IMR-90 (cell line): ENCODE data around the gene RECK. TPM values are rescaled to one million over a fixed set of nuclear protein-coding genes. Genes with fewer than 3 reads are reported as not detected.

ENCODE experiments used
- ATAC-seq: fragments of 200-7000 bp; cut with Tn5 transposase; 2 replicates; pipeline ENCODE4 v1.9.1; 2020; ENCODE audit warnings: low read depth, mild to moderate bottlenecking, moderate library complexity
- BruUV-seq: library from RNA; stranded (reverse); fragments of 400-500 nt; replicated peaks from 2 replicates; lab custom pipeline; 2021; lab: Mats Ljungman, UMichigan
- CTCF ChIA-PET: fragments of 300-600 bp; formaldehyde crosslinking; extraction: SDS; loops from one replicate; lab custom pipeline; 2021; ENCODE audit warnings: antibody characterized with exemption; lab: Yijun Ruan, JAX
- POLR2A ChIA-PET: fragments of 300-600 bp; sonication (Branson Sonifier 250); formaldehyde crosslinking; loops from one replicate; lab custom pipeline; 2022; ENCODE audit warnings: antibody characterized with exemption; ENCODE audit not compliant: unreplicated experiment; lab: Charles Lee
- DNase-seq: peaks from one replicate; pipeline ENCODE4 v3.0.0; 2013
- H2AFZ ChIP-seq: replicated peaks from 2 replicates; pipeline ENCODE3; 2013; ENCODE audit warnings: low read length, mild to moderate bottlenecking; ENCODE audit not compliant: poor library complexity
- H2AK5ac ChIP-seq: 2 replicates; pipeline ENCODE4 v1.6.1; 2013; ENCODE audit warnings: low read depth, low read length, inconsistent platforms
- H2AK9ac ChIP-seq: replicated peaks from 2 replicates; pipeline ENCODE3; 2013; ENCODE audit warnings: mild to moderate bottlenecking, low read depth, low read length, moderate library complexity; ENCODE audit not compliant: poor library complexity
- H2BK120ac ChIP-seq: 2 replicates; pipeline ENCODE4 v1.6.1; 2013; ENCODE audit warnings: low read depth, low read length, inconsistent platforms
- H2BK15ac ChIP-seq: 3 replicates; pipeline ENCODE4 v1.6.1; 2013; ENCODE audit warnings: low read depth, low read length, inconsistent platforms
- H2BK20ac ChIP-seq: 2 replicates; pipeline ENCODE4 v1.6.1; 2013; ENCODE audit warnings: low read depth, mild to moderate bottlenecking, inconsistent platforms, low read length, moderate library complexity
- H2BK5ac ChIP-seq: 2 replicates; pipeline ENCODE4 v1.6.1; 2013; ENCODE audit warnings: mild to moderate bottlenecking, low read depth, low read length, inconsistent platforms; ENCODE audit not compliant: poor library complexity, severe bottlenecking
- H3K14ac ChIP-seq: replicated peaks from 2 replicates; pipeline ENCODE4 v1.6.1; 2013; ENCODE audit warnings: low read depth, low read length, inconsistent platforms
- H3K18ac ChIP-seq: 2 replicates; pipeline ENCODE4 v1.6.1; 2013; ENCODE audit warnings: low read depth, low read length, control low read depth
- H3K23ac ChIP-seq: 2 replicates; pipeline ENCODE4 v1.6.1; 2013; ENCODE audit warnings: low read depth, low read length, inconsistent platforms
- H3K27ac ChIP-seq: 2 replicates; pipeline ENCODE4 v1.5.1; 2013; ENCODE audit warnings: mild to moderate bottlenecking, control low read depth, low read length; ENCODE audit not compliant: insufficient read depth
- H3K27me3 ChIP-seq: 2 replicates; pipeline ENCODE4 v1.6.1; 2013; ENCODE audit warnings: low read length; ENCODE audit not compliant: control insufficient read depth, insufficient read depth
- H3K36me3 ChIP-seq: 2 replicates; pipeline ENCODE4 v1.6.1; 2013; ENCODE audit warnings: low read length, mixed read lengths; ENCODE audit not compliant: control insufficient read depth, insufficient read depth
- H3K4ac ChIP-seq: 2 replicates; pipeline ENCODE4 v1.6.1; 2013; ENCODE audit warnings: low read depth, low read length, inconsistent platforms
- H3K4me1 ChIP-seq: 2 replicates; pipeline ENCODE4 v1.6.1; 2013; ENCODE audit warnings: low read length, mixed read lengths; ENCODE audit not compliant: control insufficient read depth, insufficient read depth
- H3K4me2 ChIP-seq: 2 replicates; pipeline ENCODE4 v1.6.1; 2013; ENCODE audit warnings: low read depth, mild to moderate bottlenecking, control low read depth, low read length, moderate library complexity
- H3K4me3 ChIP-seq: 2 replicates; pipeline ENCODE4 v1.5.1; 2013; ENCODE audit warnings: low read depth, mild to moderate bottlenecking, control low read depth, low read length, moderate library complexity; ENCODE audit not compliant: insufficient read depth
- H3K56ac ChIP-seq: 2 replicates; pipeline ENCODE4 v1.6.1; 2013; ENCODE audit warnings: low read length, inconsistent platforms; ENCODE audit not compliant: insufficient read depth; ENCODE audit errors: extremely low read depth
- H3K79me1 ChIP-seq, 2 experiments: 2 replicates each; pipeline ENCODE4 v1.6.1; 2013; ENCODE audit warnings: low read length in 2 of 2, inconsistent platforms in 1 of 2, low read depth in 1 of 2
- H3K9ac ChIP-seq: 2 replicates; pipeline ENCODE4 v1.6.1; 2013; ENCODE audit warnings: low read depth, low read length, control low read depth
- H3K9me1 ChIP-seq: 2 replicates; pipeline ENCODE4 v1.6.1; 2013; ENCODE audit warnings: low read length, inconsistent platforms; ENCODE audit not compliant: insufficient read depth
- H3K9me3 ChIP-seq: 2 replicates; pipeline ENCODE4 v1.6.1; 2013; ENCODE audit warnings: low read length; ENCODE audit not compliant: control insufficient read depth, insufficient read depth
- H4K20me1 ChIP-seq: 2 replicates; pipeline ENCODE4 v1.6.1; 2013; ENCODE audit warnings: low read length, inconsistent platforms; ENCODE audit not compliant: insufficient read depth
- H4K5ac ChIP-seq: 2 replicates; pipeline ENCODE4 v1.6.1; 2013; ENCODE audit warnings: mild to moderate bottlenecking, low read depth, low read length, control low read depth
- H4K8ac ChIP-seq, 2 experiments: 2 replicates each; pipeline ENCODE4 v1.6.1; 2013; ENCODE audit warnings: low read depth in 2 of 2, low read length in 2 of 2, control low read depth in 1 of 2, inconsistent platforms in 1 of 2
- H4K91ac ChIP-seq: 2 replicates; pipeline ENCODE4 v1.6.1; 2013; ENCODE audit warnings: low read depth, low read length, inconsistent platforms; ENCODE audit not compliant: insufficient read depth
- BHLHE40 ChIP-seq: fragments of 150-350 bp; IDR thresholded peaks from 2 replicates; pipeline ENCODE4 v1.6.1; 2016; ENCODE audit warnings: mild to moderate bottlenecking, low read depth, low read length
- CEBPB ChIP-seq: IDR thresholded peaks from 2 replicates; pipeline ENCODE4 v1.6.1; 2012; ENCODE audit warnings: low read depth, low read length, improper control_type of control experiment
- CHD1 ChIP-seq: IDR thresholded peaks from 2 replicates; pipeline ENCODE4 v1.6.1; 2012; ENCODE audit warnings: low read depth, low read length, improper control_type of control experiment
- MXI1 ChIP-seq: IDR thresholded peaks from 2 replicates; pipeline ENCODE4 v1.6.1; 2012; ENCODE audit warnings: low read depth, mild to moderate bottlenecking, low read length, moderate library complexity, borderline replicate concordance
- POLR2A ChIP-seq: IDR thresholded peaks from 2 replicates; pipeline ENCODE4 v1.6.1; 2012; ENCODE audit warnings: mild to moderate bottlenecking, low read depth, low read length
- SMC3 ChIP-seq: fragments of 150-350 bp; IDR thresholded peaks from 2 replicates; pipeline ENCODE4 v1.6.1; 2016; ENCODE audit warnings: low read depth, mild to moderate bottlenecking, antibody characterized with exemption, low read length, moderate library complexity
- WGBS, 2 experiments: methylation state at CpG; one replicate each; pipeline versions ENCODE4 v1.1.5 to v1.1.7; 2013; ENCODE audit warnings: missing lambda C conversion rate in 2 of 2; ENCODE audit not compliant: insufficient read length in 1 of 2; ENCODE audit errors: extremely low coverage in 2 of 2; 5-methylcytosine and 5-hydroxymethylcytosine counted together
- dilution Hi-C: fragments of 300-500 bp; cut with HindIII; formaldehyde crosslinking; loops from one replicate; pipeline ENCODE4 v1.14.3; 2018; ENCODE audit warnings: low sequenced_read_pairs; ENCODE audit not compliant: unreplicated experiment
- in situ Hi-C: fragments of 300-500 bp; cut with MboI; formaldehyde crosslinking; loops from 3 replicates; pipeline ENCODE4 v1.14.3; 2019; ENCODE audit warnings: low sequenced_read_pairs, inconsistent platforms, mixed read lengths
- intact Hi-C: fragments of 100-400 bp; cut with micrococcal nuclease; formaldehyde crosslinking; loops from 2 replicates; pipeline ENCODE4 v1.10.0; 2022
- polyA plus RNA-seq, 3 experiments: library from polyadenylated mRNA; depleted of rRNA; stranded (reverse); fragments of >200 nt; gene quantifications; 2 replicates each; pipeline ENCODE4 v1.2.3, GENCODE V29; 2012; ENCODE audit warnings: low replicate concordance in 1 of 3
- total RNA-seq: library from RNA; depleted of rRNA; stranded (reverse); fragments of >200 nt; gene quantifications from 2 replicates; pipeline ENCODE4 v1.2.3, GENCODE V29; 2012

Gene RECK
- total and polyA plus RNA-seq, 2 of the 4 experiments (the other 2 are of a cell fraction), result 23.5 to 44.0 TPM

DNA sequence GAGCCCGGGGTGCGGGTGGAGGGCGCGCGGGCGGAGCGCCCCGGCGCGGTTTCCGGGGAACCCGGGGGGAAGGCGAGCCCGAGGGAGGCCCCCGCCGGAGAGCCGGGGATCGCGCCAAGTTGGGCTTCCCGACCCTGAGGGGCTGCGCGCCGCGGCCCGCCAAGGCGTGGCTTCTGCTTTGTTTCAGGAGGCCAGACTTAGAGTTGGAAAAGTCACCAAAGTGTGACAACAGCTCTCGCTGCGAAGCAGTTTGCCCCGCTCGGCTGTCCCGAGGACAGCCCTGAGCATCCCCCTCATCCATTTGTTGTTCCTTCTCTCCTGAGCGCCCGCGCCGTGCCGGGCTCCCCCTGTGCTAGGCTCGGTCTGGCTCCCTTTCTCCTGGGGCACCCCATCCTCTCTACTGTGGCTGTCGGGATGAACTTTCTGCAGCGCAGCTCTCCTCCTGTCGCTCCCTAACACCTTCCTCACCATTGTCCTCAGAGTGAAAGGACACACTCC is 100.2 kb downstream of the RECK start (continued):
- TF ChIP-seq SMC3 (no peak), POLR2A (no peak), CEBPB (no peak), CHD1 (no peak), BHLHE40 (no peak)

DNA sequence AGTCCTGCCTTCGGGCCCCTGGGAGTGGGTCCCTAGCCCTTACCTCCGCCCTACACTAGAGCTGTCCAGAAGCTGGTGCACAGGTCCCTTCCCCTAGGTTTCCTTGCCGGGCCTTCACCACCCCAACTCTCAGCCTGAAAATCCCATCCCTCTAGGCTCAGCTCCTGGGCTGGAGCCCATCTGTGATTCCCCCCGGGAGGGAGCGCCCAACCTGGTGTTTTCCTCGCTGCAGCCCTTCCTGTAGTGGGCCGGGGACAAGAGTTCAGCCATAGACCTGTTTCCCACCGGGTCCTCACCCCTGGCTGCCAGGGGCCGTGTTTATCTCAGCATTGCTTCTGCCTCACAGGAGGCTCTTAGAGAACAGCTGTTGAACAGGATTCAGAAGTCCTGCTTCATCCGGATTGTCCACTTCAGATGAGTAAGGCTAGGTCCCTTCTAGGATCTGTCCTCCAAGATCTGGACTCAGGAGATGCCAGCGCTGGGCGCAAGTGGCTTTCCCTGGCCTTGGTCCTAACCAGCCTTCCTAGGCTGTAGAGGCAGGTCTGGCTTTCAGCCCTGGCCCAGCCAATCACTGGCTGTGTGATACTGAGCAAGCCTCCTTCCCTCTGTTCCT is 100.8 kb downstream of the RECK start:
- Histone ChIP-seq H3K18ac (peak overlapping the region; percentile 43; the same call in 1 of the 2 replicates), H3K4me3 (peak overlapping the region; percentile 78), H4K5ac (peak overlapping the region; percentile 23), H2AFZ (peak overlapping the region; percentile 95), H2BK120ac (peak overlapping the region; percentile 17), H3K36me3 (peaks cover 7% of the 10 kb centered on the region; the same call in 1 of the 2 replicates), H3K9me1 (peaks cover 15% of the 10 kb centered on the region), H2BK5ac (no peak overlapping the region), H3K4ac (peak overlapping the region; percentile 47), H4K8ac (peak overlapping the region; percentile 9 to 32; a peak in 2 of 4 replicates), H2BK15ac (no peak overlapping the region), H3K56ac (no peak overlapping the region), H2AK5ac (peak overlapping the region; percentile 63; the same call in 1 of the 2 replicates), H3K27ac (peak overlapping the region; percentile 65), H2AK9ac (peak overlapping the region; percentile 59), H4K91ac (peak overlapping the region; percentile 17; the same call in 1 of the 2 replicates), H3K14ac (peak overlapping the region; percentile 54), H2BK20ac (0 out of 2 replicates have a peak overlapping the region, but pooled peaks have one; percentile 62), H3K9ac (peak overlapping the region; percentile 80), H3K27me3 (no peaks in the 10 kb centered on the region), H3K4me1 (peaks cover 17% of the 10 kb centered on the region), H3K9me3 (no peaks in the 10 kb centered on the region), H3K79me1 (peaks cover 40 to 56% of the 10 kb centered on the region in 2 experiments), H3K23ac (peak overlapping the region; percentile 50), H3K4me2 (peak overlapping the region; percentile 93), H4K20me1 (peaks cover 41% of the 10 kb centered on the region)
- in situ Hi-C loops (no loop called here), intact Hi-C loops (loop anchor here (2.0 kb wide), 2 partner anchors 25 to 53 kb away; partner anchors contain the start of gene CLTA), dilution Hi-C loops (no loop called here)
- DNase-seq, result peak; percentile 38
- ChIA-PET POLR2A (no interaction called here), CTCF (interaction anchor here (1.2 kb wide), 1 partner anchor 105 kb away, joined by 3 read pairs; no protein-coding TSS in a partner anchor)
- BruUV-seq, result no TSS peak
- ATAC-seq, result peak; percentile 2
- TF ChIP-seq SMC3 (no peak), MXI1 (no peak), CEBPB (no peak)
- WGBS, 2 experiments, result 22% methylated on average over 3 of the region's 12 CpGs; no CpG with 5 or more reads in 1 of the 2 experiments
